K562 (cell line): ENCODE results near the gene OR56A5. TPM values are rescaled to one million over a fixed set of nuclear protein-coding genes. Genes with fewer than 3 reads are reported as not detected.

Experiments
- ATAC-seq: fragments of 200-7000 bp; cut with Tn5 transposase; 3 replicates; pipeline ENCODE4 v1.9.1; 2020; ENCODE audit warnings: moderate library complexity
- BruUV-seq: library from RNA; stranded (reverse); fragments of 400-500 nt; replicated peaks from 2 replicates; lab custom pipeline; 2021; lab: Mats Ljungman, UMichigan
- CTCF ChIA-PET: fragments of 300-600 bp; formaldehyde crosslinking; extraction: SDS; loops from one replicate; lab custom pipeline; 2021; ENCODE audit warnings: low intra/inter-chr PET ratio; lab: Yijun Ruan, JAX
- POLR2A ChIA-PET: fragments of 300-600, 350-650 bp; sonication (Branson Sonifier 250); formaldehyde crosslinking; extraction: SDS; loops from one replicate; lab custom pipeline; 2021; ENCODE audit warnings: antibody characterized with exemption, inconsistent platforms; lab: Yijun Ruan, JAX
- DNase-seq, 4 experiments: peaks; one replicate each; pipeline versions ENCODE4 v3.0.0 to v3.0.0-alpha.2; 2011 to 2018; ENCODE audit warnings: low spot score in 3 of 4, mixed read lengths in 3 of 4; ENCODE audit errors: extremely low read depth in 1 of 4
- FAIRE-seq: peaks from 2 replicates; lab custom pipeline; 2011; peaks lifted over from hg19 to GRCh38; lab: Jason Lieb, UNC
- H2AFZ ChIP-seq: 2 replicates; pipeline ENCODE4 v1.6.0; 2011; ENCODE audit warnings: low read depth, low read length, control low read depth, inconsistent platforms
- H3K27ac ChIP-seq: fragments of 200-600 bp; 3 replicates; pipeline ENCODE4 v1.8.0; 2011; ENCODE audit warnings: low read depth, mild to moderate bottlenecking, control low read depth, inconsistent platforms, low read length, moderate library complexity, mixed read lengths; ENCODE audit errors: extremely low read depth
- H3K27me3 ChIP-seq, 2 experiments: fragments of 300-600 bp in 1 of 2; 2 replicates in 1 of 2; 3 replicates in 1 of 2; pipeline versions ENCODE4 v1.6.0 to v1.8.0; 2011; ENCODE audit warnings: inconsistent platforms in 2 of 2, low read length in 2 of 2, mild to moderate bottlenecking in 1 of 2, mixed read lengths in 1 of 2, moderate library complexity in 1 of 2; ENCODE audit not compliant: control insufficient read depth in 2 of 2, insufficient read depth in 2 of 2
- H3K36me3 ChIP-seq: fragments of 300-600 bp; 3 replicates; pipeline ENCODE4 v1.8.0; 2011; ENCODE audit warnings: mild to moderate bottlenecking, low read length, inconsistent platforms; ENCODE audit not compliant: control insufficient read depth, insufficient read depth
- H3K4me1 ChIP-seq, 2 experiments: fragments of 200-600 bp in 1 of 2; replicated peaks in 1 of 2; 2 replicates in 1 of 2; 3 replicates in 1 of 2; pipeline versions ENCODE4 v1.5.1 to v1.8.0; 2011; ENCODE audit warnings: inconsistent platforms in 2 of 2, low read length in 2 of 2, mild to moderate bottlenecking in 1 of 2, mixed read lengths in 1 of 2, moderate library complexity in 1 of 2; ENCODE audit not compliant: control insufficient read depth in 2 of 2, insufficient read depth in 2 of 2
- H3K4me2 ChIP-seq: 2 replicates; pipeline ENCODE4 v1.6.1; 2011; ENCODE audit warnings: low read length, control low read depth, inconsistent platforms, mixed read lengths; ENCODE audit not compliant: insufficient read depth
- H3K4me3 ChIP-seq: fragments of 200-600 bp; sonication (generic), shearing (Covaris generic); 2 replicates; pipeline ENCODE4 v1.5.1; 2016; ENCODE audit warnings: control low read depth, inconsistent platforms
- H3K79me2 ChIP-seq: fragments of 200-600 bp; 3 replicates; pipeline ENCODE4 v1.8.0; 2011; ENCODE audit warnings: low read length, inconsistent platforms; ENCODE audit not compliant: control insufficient read depth, insufficient read depth
- H3K9ac ChIP-seq, 2 experiments: 2 replicates each; pipeline versions ENCODE4 v1.6.0 to v1.6.1; 2011; ENCODE audit warnings: low read depth in 2 of 2, low read length in 2 of 2, control low read depth in 1 of 2, inconsistent platforms in 1 of 2, mild to moderate bottlenecking in 1 of 2, mixed read lengths in 1 of 2; ENCODE audit not compliant: insufficient read depth in 1 of 2
- H3K9me1 ChIP-seq: one replicate; pipeline ENCODE4 v1.6.0; 2011; ENCODE audit warnings: inconsistent platforms, mild to moderate bottlenecking, low read length, moderate library complexity; ENCODE audit not compliant: control insufficient read depth, insufficient read depth
- H3K9me3 ChIP-seq: replicated peaks from 2 replicates; pipeline ENCODE4 v1.5.1; 2011; ENCODE audit warnings: low read depth, low read length, inconsistent platforms; ENCODE audit not compliant: control insufficient read depth, insufficient read depth
- H4K20me1 ChIP-seq: replicated peaks from 2 replicates; pipeline ENCODE4 v1.6.1; 2011; ENCODE audit warnings: low read length, inconsistent platforms, mixed read lengths; ENCODE audit not compliant: control insufficient read depth, insufficient read depth
- WGBS: fragments of 100-300 bp; shearing (Covaris generic); methylation state at CpG from one replicate; pipeline ENCODE4 v1.1.6; 2016; ENCODE audit warnings: low coverage, mixed read lengths; ENCODE audit not compliant: insufficient coverage; ENCODE audit errors: missing lambda C conversion rate; 5-methylcytosine and 5-hydroxymethylcytosine counted together
- in situ Hi-C: fragments of 300-500 bp; cut with MboI; formaldehyde crosslinking; loops from 4 replicates; pipeline ENCODE4 v1.15.0; 2018; ENCODE audit warnings: inconsistent platforms, mixed read lengths
- intact Hi-C: fragments of 100-400 bp; cut with micrococcal nuclease; formaldehyde crosslinking; loops from 2 replicates; pipeline ENCODE4 v1.14.2; 2022
- polyA plus RNA-seq, 8 experiments: library from polyadenylated mRNA; depleted of rRNA in 4 of 8; stranded (reverse) in 5 of 8; unstranded in 3 of 8; fragments of >200 nt; fragmentation: Nextera tagmentation in 2 of 8; fragmentation: Illumina TruSeq in 1 of 8; extraction: Ambion mirVana in 2 of 8; extraction: Trizol in 1 of 8; gene quantifications; 2 replicates each; pipeline versions ENCODE4 v1.2.1 to v1.2.3, GENCODE V29; 2011 to 2014; ENCODE audit warnings: inconsistent platforms in 1 of 8, missing spikeins in 1 of 8
- total RNA-seq, 7 experiments: library from RNA; depleted of rRNA in 6 of 7; stranded (reverse); fragments of >200 nt in 6 of 7; fragmentation: Illumina TruSeq in 2 of 7; extraction: Trizol in 2 of 7; gene quantifications; 2 replicates each; pipeline versions ENCODE4 v1.2.1 to v1.2.3, GENCODE V29; 2011 to 2021; ENCODE audit warnings: low replicate concordance in 1 of 7
- TF ChIP-seq, protein P1 (sequence below): fragments of 250-450 bp; sonication (Bioruptor Pico); IDR thresholded peaks from 2 replicates; pipeline ENCODE4 v1.5.0; 2021; ENCODE audit warnings: mild to moderate bottlenecking, borderline replicate concordance
- TF ChIP-seq, protein P2 (sequence below), 2 experiments: fragments of 450-650 bp in 1 of 2; sonication (generic) in 1 of 2; formaldehyde crosslinking in 1 of 2; IDR thresholded peaks in 1 of 2; conservative IDR thresholded peaks in 1 of 2; 2 replicates each; pipeline versions ENCODE4 v1.6.1 to v1.8.1; 2016 to 2023; ENCODE audit warnings: mild to moderate bottlenecking in 2 of 2, moderate library complexity in 2 of 2, inconsistent platforms in 1 of 2, missing genetic modification reagents in 1 of 2

The OR56A5 gene
- total and polyA plus RNA-seq, 9 of the 15 experiments (the other 6 are each of a cell fraction or from before 2014, with no cell fraction given): not detected

DNA sequence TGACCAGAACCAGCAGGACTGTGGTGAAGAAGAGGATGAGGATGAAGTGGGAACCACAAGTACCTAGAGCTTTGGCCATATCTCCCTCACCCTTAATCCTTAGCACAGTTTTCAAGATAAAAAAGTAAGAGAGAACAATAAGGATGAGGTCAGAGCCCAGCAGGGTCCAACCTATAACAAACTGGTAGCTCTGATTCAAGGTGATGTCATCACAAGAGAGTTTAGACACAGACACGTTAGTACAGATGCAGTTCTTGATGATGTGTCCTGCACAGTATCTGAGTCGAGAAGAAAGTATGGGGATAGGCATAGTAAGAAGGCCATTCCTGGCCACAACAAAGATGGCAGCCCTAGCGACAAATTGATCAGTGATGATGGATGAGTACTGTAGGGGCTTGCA is 586 bp downstream of the OR56A5 start:
- Histone ChIP-seq H3K27me3 (peaks cover 0 to 7% of the 10 kb centered on the region in 2 experiments; a peak in 2 of 5 replicates), H3K9ac (no peak overlapping the region), H3K79me2 (no peaks in the 10 kb centered on the region), H3K4me1 (no peaks in the 10 kb centered on the region), H2AFZ (no peak overlapping the region), H3K9me3 (0 out of 2 replicates have a peak, but pooled peaks cover 1% of the 10 kb centered on the region), H3K4me3 (no peak overlapping the region), H3K4me2 (no peak overlapping the region), H3K36me3 (no peaks in the 10 kb centered on the region), H3K9me1 (no peaks in the 10 kb centered on the region), H3K27ac (no peak overlapping the region), H4K20me1 (no peaks in the 10 kb centered on the region)
- 0% methylated on average over 3 of the region's 3 CpGs for WGBS
- ATAC-seq: no peak
- CTCF ChIA-PET: no interaction called here
- POLR2A ChIA-PET: interaction anchor here (0.6 kb wide), 1 partner anchor 171 kb away, joined by 3 read pairs; no protein-coding TSS in a partner anchor
- TF ChIP-seq, protein P1, sequence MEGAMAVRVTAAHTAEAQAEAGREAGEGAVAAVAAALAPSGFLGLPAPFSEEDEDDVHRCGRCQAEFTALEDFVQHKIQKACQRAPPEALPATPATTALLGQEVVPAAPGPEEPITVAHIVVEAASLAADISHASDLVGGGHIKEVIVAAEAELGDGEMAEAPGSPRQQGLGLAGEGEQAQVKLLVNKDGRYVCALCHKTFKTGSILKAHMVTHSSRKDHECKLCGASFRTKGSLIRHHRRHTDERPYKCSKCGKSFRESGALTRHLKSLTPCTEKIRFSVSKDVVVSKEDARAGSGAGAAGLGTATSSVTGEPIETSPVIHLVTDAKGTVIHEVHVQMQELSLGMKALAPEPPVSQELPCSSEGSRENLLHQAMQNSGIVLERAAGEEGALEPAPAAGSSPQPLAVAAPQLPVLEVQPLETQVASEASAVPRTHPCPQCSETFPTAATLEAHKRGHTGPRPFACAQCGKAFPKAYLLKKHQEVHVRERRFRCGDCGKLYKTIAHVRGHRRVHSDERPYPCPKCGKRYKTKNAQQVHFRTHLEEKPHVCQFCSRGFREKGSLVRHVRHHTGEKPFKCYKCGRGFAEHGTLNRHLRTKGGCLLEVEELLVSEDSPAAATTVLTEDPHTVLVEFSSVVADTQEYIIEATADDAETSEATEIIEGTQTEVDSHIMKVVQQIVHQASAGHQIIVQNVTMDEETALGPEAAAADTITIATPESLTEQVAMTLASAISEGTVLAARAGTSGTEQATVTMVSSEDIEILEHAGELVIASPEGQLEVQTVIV (CRISPR knock-in tag): no peak
- TF ChIP-seq, protein P2, sequence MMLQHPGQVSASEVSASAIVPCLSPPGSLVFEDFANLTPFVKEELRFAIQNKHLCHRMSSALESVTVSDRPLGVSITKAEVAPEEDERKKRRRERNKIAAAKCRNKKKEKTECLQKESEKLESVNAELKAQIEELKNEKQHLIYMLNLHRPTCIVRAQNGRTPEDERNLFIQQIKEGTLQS (IDR thresholded peaks at IDR 0.05): peak; percentile 12; the same call in 1 of the 2 replicates
- TF ChIP-seq, protein P2 (CRISPR knock-in tag; conservative IDR thresholded peaks at IDR 0.05): no peak
- FAIRE-seq: no peak
- intact Hi-C loops (no loop called here), in situ Hi-C loops (no loop called here)
- DNase-seq: no peak
- BruUV-seq: no TSS peak
